Astrocyte of the spinal cord (primary cell): ENCODE data around the gene NPC1L1.
"Not testable (repeated sequence)": the region's sequence is repeated elsewhere in the genome, so short reads cannot be mapped to it uniquely, and the experiment has no call there.

ENCODE experiments used
- DNase-seq: peaks from one replicate; pipeline ENCODE4 v3.0.0; 2011; ENCODE audit warnings: low read depth, low spot score
- H3K4me3 ChIP-seq: 2 replicates; pipeline ENCODE4 v1.5.1; 2011; ENCODE audit warnings: low read depth, mild to moderate bottlenecking, low read length, moderate library complexity
- in situ Hi-C: cut with HindIII; loops from 2 replicates; pipeline ENCODE4 v1.10.0; 2017; ENCODE audit warnings: low sequenced_read_pairs
- TF ChIP-seq, protein P1 (sequence below): IDR thresholded peaks from 2 replicates; pipeline ENCODE4 v1.5.1; 2012; ENCODE audit warnings: low read depth, mild to moderate bottlenecking, low read length, inconsistent platforms

The NPC1L1 gene

DNA sequence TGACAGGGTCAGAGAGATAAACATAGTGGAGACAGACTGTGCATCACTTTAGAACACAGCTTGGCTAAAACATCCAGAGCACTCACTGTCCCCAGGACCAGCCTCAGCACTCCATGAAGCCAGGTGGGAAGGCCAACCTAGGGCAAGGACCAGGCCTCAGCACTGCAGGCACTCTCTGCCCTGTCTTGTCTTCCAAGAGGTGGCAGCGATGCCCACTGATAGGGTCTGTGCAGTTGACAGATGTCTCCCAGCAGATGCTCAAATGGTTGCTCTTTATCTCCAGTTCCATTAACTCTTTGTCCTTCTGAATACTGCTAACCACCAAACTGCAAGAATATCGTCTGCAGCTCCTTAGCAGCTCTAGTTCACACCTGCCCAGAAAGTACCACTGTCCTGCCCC, 23.5 kb upstream of the NPC1L1 start:
- DNase-seq: no peak
- TF ChIP-seq, protein P1, sequence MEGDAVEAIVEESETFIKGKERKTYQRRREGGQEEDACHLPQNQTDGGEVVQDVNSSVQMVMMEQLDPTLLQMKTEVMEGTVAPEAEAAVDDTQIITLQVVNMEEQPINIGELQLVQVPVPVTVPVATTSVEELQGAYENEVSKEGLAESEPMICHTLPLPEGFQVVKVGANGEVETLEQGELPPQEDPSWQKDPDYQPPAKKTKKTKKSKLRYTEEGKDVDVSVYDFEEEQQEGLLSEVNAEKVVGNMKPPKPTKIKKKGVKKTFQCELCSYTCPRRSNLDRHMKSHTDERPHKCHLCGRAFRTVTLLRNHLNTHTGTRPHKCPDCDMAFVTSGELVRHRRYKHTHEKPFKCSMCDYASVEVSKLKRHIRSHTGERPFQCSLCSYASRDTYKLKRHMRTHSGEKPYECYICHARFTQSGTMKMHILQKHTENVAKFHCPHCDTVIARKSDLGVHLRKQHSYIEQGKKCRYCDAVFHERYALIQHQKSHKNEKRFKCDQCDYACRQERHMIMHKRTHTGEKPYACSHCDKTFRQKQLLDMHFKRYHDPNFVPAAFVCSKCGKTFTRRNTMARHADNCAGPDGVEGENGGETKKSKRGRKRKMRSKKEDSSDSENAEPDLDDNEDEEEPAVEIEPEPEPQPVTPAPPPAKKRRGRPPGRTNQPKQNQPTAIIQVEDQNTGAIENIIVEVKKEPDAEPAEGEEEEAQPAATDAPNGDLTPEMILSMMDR: no peak
- no peak overlapping the region for H3K4me3 ChIP-seq
- in situ Hi-C loops: no loop called here

DNA sequence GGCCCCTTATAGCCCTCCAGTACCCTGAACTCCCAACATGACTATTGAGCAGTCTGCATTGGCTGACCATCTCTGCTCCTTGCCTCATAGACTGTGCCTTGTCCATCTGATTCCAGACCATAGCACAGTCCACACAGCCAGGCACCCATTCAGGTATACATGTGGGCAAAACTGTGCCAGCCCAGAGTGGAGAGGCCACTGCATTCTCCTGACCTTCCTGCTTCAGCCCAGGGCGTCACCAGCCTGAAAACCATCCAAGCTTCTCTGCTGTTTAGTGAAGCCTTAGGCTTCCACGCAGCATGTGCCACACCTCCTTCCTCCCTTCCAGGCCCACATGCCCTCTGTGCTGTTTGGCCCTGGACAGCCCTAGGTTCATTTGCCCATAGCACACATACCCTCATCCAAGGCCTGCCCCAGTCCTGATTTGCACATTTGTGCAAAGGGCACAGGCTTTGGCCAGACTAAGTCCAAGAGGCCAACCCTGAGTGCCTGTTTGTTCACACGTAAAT, 22.1 kb upstream of the NPC1L1 start:
- TF ChIP-seq, protein P1: no peak
- no peak overlapping the region for H3K4me3 ChIP-seq
- in situ Hi-C loops: no loop called here
- DNase-seq: no peak

DNA sequence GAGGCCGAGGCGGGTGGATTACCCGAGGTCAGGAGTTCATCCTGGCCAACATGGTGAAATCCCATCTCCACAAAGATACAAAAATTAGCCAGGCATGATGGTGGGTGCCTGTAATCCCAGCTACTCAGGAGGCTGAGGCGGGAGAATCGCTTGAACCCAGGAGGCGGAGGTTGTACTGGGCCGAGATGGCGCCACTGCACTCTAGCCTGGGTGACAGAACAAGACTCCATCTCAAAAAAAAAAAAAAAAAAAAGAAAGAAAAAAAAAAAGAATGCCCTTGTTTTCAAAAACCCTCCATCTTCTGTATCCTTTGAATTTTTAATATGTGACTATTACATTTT, 21.5 kb upstream of the NPC1L1 start:
- in situ Hi-C loops, H3K4me3 ChIP-seq, DNase-seq: not testable (repeated sequence)

DNA sequence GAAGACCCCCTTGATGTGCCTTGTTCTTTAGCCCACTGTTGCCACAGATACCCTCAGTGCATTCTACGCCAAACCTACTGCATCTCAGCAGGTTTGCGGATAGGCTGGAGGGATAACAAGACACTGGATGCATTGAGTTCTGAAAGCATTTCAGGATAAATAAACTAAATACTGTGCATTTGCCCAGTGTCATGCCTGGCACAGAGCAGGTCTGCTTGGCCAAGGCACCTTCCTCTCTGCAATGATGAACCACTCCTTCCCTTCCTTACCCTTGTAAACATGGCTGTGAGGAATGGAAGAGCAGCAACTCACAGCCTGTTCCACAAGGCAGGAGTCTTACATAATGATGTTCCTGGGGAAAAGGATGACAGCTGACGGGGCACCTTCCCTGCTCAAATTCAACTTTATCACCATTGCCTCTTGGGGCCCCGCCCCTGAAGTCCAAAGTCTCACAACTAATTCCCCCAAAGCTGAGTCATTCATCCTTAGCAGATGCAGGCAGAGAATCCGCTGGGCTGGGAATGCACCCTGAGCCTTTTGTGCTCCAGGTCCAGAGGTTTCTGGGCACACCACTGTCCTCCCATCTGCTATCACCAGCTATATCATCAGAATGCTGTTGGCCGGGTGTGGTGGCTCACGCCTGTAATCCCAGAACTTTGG, 21.0 kb upstream of the NPC1L1 start:
- H3K4me3 ChIP-seq: no peak overlapping the region
- TF ChIP-seq, protein P1: no peak
- in situ Hi-C loops: no loop called here
- no peak for DNase-seq

DNA sequence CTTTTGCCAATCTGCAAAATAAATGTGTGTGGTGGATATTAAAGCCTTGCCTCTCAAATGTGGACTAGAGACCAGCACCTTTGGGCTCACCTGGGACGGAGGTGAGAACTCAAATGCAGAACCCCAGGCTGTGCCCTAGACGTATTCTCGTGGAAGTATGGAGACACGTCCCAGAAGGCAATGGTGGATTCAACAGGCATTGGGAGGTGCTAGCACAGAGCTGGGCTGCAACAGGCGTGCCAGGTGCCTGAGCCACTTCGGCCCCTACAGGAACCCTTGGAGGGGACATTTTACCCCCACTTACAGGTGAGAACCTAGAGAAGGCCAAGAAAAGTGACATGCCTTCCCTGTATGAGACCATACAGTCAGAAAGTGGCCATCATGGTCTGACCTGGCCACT, 20.4 kb upstream of the NPC1L1 start:
- TF ChIP-seq, protein P1: no peak
- DNase-seq: no peak
- H3K4me3 ChIP-seq: no peak overlapping the region
- in situ Hi-C loops: no loop called here

DNA sequence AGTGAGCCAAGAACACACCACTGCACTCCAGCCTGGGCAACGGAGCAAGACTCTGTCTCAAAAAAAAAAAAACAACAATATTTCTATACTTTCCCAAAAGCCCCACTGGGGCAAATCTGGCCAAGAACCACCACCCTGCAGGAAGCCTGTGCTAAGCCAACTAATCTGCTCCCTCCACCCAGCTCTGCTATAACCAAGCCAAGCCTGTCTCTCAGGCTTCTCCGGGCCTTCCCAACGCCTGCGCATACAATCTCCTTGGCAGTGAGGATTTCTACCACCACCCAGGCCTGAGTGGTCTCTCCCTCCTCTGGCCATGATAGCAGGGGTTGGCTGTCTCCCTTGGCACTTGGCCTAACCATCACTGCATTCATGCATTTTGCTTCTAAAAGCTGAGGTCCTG, 18.4 kb upstream of the NPC1L1 start:
- in situ Hi-C loops: no loop called here
- TF ChIP-seq, protein P1: no peak
- no peak for DNase-seq

DNA sequence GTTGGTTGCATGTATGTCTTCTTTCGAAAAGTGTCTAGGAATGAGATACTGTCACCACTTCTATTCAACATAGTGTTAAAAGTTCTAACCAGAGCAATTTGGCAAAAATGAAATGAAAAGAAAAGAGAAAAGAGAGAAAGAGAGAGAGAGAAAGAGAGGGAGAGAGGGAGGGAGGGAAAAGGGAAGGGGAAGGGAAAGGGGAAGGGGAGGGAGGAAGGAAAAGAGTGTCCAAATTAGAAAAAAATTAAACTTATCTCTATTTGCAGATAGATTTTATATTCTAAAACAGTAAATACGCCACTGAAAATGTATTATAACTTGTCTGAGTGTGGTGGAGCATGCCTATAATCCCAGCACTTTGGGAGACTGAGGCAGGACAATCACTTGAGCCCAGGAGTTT, 16.4 kb upstream of the NPC1L1 start:
- DNase-seq: no peak
- H3K4me3 ChIP-seq: no peak overlapping the region
- in situ Hi-C loops: no loop called here
- TF ChIP-seq, protein P1: no peak

More for the DNA sequence above, 18.4 kb upstream of the NPC1L1 start:
- H3K4me3 ChIP-seq: no peak overlapping the region
